Fibroblast of upper back skin (primary cell): ENCODE measurements around the gene RBFOX2.
"Not testable (repeated sequence)": the region's sequence is repeated elsewhere in the genome, so short reads cannot be mapped to it uniquely, and the experiment has no call there.

Experiments used
- DNase-seq: peaks from one replicate; pipeline ENCODE4 v3.0.0-alpha.2; 2013

The RBFOX2 gene

DNA sequence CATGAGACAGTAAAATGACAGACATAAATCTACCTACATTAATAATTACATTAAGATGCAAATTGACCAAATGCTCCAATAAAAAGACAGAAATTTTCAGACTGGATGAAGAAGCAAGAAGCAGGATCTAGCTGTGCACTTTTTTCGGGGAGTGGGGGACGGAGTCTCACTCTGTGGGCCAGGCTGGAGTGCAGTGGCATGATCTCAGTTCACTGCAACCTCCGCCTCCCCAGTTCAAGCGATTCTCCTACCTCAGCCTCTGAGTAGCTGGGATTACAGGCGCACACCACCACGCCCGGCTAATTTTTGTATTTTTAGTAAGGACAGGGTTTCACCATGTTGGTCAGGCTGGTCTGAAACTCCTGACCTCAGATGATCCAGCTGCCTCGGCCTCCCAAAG is 222.0 kb downstream of the RBFOX2 start:
- DNase-seq, result not testable (repeated sequence)

DNA sequence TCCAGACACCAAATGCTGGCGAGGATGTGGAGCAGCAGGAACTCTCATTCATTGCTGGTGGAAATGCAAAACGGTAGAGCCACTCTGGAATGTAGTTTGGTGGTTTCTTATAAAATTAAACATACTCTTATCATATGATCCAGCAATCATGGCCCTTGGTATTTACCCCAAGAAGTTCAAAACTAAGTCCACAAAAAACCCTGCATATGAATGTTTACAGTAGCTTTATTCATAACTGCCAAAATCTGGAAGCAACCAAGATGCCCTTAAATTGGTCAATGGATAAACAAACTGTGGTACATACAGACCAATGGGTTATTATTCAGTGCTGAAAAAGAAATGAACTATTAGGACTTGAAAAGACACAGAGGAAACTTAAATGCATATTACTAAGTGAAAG is 223.2 kb downstream of the RBFOX2 start:
- no peak for DNase-seq

DNA sequence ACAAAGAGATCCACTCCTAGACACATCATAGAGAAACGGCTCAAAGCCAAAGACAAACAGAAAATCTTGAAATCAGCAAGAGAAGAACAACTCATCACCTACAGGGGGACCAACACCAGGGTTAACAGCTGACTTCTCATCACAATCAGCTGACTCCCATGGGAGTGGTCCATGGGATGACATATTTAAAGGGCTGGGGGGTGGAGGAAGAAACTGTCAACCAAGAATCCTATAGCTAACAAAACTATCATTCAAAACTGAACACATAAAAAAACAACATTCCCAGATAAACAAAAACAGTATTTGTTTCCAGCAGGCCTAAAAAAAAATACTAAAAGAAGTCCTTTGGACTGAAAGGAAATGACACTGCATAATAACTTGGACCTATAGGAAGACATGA is 224.2 kb downstream of the RBFOX2 start:
- DNase-seq, result no peak

DNA sequence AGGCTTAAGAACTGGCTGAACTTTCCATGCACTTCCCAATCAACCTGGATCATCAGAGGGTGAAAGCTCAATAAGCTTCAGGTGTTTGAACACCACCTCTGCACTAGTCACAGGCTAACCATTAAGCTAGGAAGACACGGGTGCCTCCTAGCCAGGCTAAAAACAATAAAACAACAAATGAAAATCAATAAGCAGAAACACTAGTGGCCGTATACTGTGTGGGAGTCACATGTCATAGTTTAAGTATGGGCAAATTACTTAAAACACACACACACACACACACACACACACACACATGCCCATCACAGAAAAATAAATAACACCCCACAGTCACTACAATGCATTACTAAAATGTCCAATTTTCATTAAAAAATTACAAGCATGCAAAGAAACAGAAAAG is 225.7 kb downstream of the RBFOX2 start:
- DNase-seq, result no peak

DNA sequence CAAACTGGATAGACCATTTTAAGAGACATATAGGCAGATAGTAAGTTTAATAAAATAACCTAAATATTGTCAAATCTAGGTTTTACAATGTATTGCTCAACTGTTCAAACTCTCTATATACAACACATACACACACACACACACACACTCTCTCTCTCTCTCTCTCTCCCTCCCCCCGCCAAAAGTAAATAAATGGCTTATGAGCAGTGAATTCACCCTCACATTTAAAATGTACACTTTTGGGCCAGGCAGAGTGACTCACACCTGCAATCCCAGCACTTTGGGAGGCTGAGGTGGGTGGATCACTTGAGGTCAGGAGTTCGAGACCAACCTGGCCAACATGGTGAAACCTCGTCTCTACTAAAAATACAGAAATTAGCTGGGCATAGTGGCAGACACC is 227.3 kb downstream of the RBFOX2 start:
- DNase-seq, result not testable (repeated sequence)

DNA sequence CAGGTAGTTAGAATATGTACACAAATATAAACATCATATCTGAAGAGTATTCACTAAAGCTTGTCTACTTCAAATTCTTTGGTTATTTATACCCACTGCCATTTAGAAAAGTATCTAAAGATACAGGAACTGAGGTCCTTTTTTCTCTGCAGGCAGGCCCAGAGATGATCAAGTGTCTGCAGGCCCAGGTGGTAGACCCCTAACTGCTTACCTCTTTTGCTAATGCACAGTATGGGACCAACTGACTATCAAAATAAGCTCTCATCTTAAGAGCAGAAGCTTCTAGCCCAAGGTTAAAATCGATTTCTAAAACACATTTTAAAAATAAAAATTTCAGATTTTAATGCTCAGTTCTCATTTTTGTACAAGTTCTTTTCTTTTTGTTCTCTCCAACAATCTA is 229.5 kb downstream of the RBFOX2 start:
- DNase-seq, result no peak

DNA sequence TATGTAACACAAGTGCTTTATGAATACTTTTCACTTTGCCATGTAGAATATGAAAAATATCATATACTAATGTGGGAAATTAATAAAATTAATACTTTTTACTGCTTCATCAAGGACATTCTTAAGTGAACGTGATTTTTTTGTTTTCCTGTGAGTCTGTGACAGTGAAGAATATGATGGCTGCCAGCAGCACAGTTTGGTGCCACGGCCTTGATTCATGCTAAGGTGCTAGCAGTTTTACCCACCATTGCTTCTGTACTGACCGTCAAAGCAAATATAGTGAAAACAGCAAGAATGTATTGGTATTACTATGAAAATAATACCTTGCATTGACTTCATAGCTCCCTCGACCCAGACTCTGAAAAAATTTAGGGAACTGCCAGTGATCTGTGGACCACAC is 231.2 kb downstream of the RBFOX2 start:
- no peak for DNase-seq

DNA sequence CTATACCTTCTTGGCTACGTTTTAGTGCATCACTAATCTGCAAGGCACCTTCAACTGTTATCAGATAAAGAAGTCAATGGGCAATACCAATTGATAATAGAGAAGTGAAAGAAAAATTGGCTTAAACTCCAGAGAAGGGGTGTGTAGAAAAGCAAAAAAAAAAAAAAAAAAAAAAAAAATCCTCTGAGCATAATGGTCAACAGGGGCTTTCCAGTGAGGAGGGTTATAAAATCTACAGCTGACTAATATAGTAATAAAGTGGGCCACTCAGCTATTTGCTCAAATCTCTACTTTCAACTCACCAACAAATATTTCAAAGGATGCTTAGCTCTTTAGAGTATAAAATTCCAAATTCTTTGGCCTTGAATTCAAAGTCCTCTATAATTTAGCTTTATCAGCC is 233.1 kb downstream of the RBFOX2 start:
- DNase-seq, result no peak

DNA sequence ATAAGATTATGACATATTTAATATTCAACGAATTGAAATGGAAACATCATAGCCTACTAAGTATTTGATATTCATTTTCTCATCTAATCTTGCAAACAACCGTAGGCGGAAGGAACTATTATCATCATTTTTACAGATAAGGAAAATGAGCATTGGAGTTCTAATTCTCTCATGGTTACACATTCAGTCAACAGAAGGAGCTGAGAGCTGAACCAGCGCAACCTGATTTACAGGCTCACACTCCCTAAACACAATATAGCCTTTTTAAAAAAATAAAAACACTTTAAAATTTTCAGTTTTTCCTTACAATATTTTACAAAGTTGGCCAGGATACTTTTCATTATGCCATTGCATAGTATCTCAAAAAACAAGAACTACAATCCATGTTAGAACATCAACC is 236.1 kb downstream of the RBFOX2 start:
- DNase-seq, result no peak

DNA sequence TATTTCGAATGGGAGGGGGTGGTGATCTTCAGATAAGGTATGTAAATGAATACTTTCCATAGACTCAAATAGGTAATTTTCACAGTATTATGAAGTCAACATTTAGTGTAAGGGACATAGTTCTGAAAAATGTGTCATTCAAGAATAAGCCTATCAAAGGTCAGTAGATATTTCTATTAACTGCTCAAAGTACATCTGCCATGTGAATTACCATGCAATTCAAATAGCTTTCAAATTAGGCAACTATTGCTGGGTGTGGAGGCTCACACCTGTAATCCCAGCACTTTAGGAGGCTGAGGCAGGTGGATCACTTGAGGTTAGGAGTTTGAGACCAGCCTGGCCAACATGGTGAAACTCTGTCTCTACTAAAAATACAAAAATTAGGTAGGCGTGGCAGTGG is 236.8 kb downstream of the RBFOX2 start:
- DNase-seq, result not testable (repeated sequence)

DNA sequence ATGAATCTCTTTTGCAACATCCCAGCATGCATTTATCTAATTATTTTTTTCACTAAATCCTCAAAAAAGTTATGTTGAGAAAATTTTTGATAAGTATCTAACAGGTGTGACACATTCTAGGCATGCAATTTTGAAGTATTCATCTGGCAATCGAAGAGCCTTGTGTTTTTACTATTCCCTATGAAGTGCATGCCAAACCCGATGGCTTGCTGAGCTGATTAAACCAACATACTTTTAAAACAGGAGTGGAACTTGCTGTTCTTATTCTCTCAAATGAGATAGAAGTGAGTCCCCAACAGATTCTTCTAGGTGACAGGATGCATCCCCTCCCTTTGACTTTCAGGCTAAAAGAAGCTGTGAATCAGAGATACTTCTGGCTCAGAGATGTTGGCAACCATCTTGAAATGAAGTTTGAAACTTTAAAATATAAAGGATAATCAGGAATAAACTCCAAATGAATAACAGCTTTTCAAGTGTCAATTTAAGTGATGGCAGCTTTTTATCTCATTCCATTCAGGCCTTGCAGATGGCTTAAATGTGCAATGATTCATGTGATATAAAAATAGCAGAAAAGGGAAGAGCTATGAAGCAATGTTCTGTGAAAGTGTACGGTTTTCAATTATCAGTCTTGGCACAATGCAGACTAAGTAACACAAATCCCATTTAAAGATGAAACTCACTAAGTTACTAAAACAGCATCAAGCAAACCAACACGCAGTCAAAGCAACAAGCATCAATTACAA is 243.3 kb downstream of the RBFOX2 start:
- peak; percentile 59 for DNase-seq

DNA sequence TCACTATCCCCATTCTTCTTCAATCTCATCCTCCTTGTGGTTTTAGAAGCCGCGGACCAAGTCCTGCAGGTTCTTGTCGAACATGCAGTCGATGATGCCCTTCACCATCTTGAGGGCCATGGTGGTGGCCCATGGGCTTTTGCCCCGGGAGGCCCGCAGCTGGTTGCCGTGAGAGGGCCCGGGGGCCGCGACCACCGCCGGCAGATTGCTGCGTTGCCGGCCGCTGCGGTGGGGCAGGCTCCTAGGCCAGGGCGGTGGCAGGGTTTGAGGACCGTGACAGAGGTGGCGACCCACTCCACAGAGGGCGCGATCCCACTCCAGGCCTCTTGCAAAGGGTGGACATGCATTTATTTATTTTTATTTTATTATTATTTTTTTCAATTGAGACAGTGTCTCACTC is 244.0 kb downstream of the RBFOX2 start:
- DNase-seq, result no peak

DNA sequence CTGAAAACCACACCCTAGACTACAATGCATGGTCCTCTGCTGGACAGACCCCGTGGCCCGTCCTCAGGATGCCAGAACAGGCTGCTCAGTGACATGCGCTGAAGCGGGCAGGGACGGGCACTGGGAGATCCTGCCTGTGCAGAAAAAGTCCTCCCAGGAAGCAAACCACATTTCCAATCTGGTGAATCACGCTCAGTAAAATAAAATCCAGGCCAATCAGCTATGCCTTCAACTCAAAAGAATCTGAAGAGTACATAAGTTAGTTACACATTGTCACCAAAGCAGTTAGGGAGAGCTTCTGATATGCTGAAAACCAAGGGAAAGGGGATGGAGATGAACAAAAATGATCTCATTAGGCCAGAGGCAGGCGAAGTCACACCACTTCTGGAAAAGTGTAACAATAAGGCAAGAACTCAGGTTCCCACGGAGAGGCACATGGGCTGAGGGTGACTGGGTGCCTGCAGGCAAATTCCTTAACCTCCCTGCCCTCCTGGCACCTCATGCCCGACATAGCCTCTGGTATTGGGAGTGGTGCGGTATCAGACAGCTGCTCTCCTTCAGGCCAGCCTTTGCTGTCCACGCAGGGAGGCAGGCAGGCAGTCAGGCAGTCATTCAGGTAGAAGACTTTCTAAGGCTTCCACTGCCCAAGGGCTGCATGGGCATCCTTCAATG is 244.5 kb downstream of the RBFOX2 start:
- peak; percentile 73 for DNase-seq

DNA sequence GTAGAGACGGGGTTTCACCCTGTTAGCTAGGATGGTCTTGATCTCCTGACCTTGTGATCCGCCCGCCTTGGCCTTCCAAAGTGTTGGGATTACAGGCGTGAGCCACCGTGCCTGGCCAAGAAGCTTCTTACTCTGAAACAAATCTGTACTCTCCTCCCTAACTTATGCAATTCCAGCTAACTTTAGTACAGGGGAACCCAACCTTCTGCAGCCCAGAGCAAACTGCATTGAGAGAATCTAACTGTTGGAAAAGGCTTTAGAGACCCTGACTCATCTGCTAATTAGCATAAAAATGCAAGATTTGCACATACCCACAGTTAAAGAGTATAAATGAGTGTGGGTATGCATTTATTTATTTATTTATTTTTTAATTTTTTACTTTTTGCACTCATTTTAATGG is 246.1 kb downstream of the RBFOX2 start:
- peak; percentile 47 for DNase-seq

DNA sequence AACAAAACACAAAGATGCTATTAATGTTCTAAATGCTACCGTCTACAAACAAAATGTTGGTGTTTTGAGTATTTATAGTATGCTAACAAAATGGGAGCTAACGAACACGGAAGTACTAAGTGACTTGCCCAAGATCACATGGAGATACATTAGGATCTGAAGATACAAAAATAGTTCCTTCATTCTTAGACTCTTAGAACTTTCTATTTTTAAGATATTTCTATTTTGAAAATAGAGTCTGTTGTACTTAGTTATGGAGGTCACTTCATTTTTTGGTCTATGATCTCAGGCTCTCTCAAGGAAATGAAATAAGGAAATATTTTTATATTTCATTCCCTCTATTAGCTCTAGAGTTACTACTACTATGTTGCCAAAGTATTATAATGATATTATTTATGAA is 246.7 kb downstream of the RBFOX2 start:
- no peak for DNase-seq

DNA sequence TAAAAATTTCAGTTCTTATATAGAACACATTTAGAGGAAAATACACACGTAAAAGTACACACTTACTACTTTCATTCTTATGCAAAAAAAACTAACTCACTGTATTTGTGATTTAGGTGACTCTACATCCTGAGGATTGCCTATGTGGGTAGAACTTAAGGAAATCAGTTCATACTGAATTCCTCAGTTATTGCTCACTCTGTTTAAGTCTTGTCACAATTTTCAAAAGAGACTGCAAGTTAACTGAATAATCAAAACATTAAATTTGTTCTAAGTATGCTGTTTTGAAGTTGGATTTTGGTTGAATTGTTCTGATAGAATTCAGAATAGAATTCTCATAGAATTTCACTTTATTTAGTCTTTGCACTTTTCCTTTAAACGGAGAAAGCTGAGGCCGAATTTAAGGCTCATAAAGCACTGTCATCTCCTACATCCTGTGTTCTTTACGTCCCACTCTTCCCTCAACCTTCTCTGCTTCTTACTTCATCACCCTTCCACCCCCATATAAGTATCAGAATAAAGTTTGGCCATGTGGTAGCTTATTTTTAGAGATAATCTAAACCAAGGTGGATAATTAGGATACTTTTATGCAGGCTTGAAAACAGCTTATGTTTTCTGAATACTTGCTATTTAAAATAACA is 251.2 kb downstream of the RBFOX2 start:
- DNase-seq, result peak; percentile 76

DNA sequence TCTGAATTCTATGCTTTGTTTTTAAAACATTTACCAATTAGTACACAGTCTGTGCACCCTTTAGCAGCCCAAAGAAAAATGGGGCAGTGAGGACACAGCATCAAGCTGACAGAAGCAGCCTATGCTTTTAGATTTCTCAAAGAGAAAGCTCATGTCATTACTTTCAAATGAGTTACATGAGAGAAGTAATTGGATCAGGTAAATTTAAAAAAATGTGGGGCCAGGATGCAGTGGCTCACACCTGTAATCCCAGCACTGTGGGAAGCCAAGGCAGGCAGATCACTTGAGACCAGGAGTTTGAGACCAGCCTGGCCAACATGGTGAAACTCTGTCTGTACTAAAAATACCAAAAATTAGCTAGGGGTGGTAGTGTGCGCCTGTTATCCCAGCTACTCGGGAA is 253.3 kb downstream of the RBFOX2 start:
- no peak for DNase-seq

DNA sequence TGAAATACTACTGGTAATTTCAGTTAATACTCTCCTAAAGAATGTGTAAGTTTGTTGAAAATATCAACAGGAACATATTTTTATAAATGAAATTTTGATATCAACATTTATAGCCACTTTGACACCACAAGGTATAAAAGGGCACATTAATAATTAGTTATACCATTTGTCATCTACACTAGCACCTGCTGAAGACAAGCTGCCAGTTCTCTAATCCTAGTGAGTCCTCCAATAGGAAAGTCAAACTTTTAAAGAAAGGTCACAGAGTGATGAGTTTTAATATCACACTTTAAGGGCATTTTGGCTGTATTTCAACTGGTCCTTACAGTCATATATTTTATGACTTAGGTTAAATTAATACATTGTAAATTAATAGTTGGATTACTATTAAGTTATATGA is 258.6 kb downstream of the RBFOX2 start:
- DNase-seq, result no peak

DNA sequence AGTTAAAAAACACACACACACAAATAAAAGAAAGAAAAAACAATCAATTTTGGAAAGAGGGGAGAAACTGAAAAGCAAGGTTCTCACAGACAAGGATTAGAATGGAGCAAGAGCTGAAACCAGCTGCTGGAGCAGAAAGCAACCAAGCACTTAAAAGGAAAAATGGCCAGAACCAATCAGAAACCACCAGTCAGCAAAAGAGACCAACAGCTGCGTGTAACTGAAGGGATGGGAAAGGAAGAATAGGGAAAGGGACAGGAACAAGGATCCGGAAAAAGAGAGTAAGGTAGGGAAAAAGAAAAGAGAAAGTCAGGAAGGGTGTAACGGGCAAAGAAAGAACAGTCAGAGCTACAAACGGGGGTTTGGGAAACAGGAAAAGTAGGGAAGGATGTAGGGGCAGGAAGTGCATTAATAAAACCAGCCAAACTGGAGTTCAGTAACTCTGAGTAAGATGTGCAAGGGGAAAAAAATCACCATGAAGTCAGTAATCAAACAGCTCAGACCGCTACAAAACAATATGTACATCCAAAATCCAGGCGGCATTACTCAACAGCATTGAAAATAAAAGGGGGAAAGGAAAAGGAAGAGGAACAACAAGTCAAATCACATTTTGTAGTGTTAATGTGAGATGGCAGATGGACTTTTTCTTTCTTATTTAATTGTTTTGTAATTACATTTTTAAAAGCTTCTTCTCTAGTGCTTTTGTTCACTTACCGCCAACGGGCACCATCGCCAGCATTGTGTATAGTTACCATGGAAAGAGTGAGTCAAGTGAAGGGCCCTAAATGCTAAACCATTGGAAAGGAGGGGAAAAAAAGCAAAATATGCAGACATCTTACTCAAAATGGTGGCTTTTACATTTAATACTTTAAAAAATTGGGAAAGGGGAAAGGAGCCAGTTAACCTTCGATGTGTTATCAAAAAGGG is 261.7 kb downstream of the RBFOX2 start:
- DNase-seq, result peak; percentile 19

DNA sequence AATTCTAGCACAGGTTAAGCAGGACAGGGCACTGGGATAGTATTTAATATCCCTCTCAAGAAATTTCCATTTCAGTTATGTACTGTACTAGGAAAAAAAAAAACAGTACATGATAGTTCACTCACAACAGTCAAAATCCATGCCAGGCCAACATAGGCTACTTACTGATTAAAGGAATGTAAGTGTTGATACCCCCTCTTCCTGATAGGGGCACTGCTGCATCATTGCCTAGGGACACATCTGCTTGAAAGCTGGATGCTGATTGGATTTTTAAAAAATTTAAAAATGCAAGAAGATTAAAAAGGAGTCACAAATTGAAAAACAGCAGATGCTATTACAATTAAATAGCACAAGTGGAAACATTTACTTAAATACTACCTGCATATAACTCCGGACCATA is 267.6 kb downstream of the RBFOX2 start:
- peak; percentile 25 for DNase-seq

DNA sequence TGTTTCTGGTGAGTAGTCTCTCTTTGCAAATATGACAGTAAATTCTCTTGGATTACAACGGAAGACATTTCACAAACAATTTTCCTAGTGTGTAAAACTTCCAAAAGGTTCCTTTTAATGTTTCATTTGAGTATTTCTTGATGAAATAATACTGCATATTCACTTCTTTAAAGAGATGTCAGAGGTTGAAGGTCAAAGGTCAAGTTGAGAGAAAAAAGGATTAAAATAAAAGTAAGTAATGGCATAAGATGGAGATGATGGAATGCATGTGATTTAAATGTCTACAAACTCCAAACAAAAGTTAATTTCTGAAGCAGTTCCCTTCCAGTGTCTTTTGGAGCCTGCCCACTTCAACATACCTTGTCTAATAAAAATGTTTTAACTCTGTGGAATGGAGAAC is 270.2 kb downstream of the RBFOX2 start:
- DNase-seq, result no peak

DNA sequence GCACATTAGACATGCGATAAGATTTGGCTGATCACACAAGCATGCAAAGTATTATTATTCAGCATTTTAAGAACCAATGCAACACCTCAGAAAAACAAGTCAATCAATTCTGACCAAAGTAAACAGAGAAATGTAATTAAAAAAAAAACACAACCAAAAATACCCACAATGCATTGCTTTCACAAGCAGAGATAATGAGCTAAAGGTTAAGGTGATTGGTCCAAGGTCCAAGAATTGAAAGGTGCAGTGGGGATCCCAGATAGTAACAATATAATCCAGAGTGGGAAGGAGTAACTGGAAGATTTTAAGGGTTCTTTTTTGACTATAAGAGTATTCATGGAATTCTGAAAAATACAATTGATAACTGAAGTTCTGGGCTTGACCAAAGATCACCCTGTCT is 271.9 kb downstream of the RBFOX2 start:
- DNase-seq, result no peak

DNA sequence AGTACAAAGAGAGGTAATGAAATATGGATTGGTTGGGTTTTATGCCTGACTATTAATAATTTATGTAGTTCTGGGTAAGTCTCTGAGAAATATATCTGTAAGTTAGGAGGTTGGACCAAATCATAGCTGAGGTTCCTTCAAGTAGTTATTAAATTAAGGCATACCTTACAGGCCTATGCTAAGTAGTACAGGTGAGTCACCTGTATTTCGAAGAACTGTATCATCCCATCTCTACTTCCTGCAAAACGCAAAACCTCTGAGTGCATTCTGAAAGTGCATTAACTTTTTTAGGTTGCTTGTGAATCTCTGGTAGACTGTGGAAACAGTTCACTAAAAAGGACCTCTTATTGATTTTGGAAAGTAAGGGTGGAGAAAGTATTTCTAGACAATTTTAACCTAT is 273.9 kb downstream of the RBFOX2 start:
- DNase-seq, result no peak
